ENCODE results near the gene TNRC18.

- TF ChIP-seq EZH2phosphoT487 (IDR thresholded peaks at IDR 0.05; ENCODE audit: borderline replicate concordance, low read depth, low read length) (no peak), CTCF (conservative IDR thresholded peaks at IDR 0.05; ENCODE audit: low read length) (no peak)
Measured at GRCh38 chr7:5452470-5452899, 28.9 kb upstream of the TNRC18 start.
